SK-N-SH (cell line): ENCODE results near the gene SCN1B. TPM values are rescaled to one million over a fixed set of nuclear protein-coding genes. Genes with fewer than 3 reads are reported as not detected.

Experiments
- CTCF ChIA-PET: fragments of 300-600, 350-600 bp; formaldehyde crosslinking; extraction: SDS; loops from one replicate; lab custom pipeline; 2021; lab: Yijun Ruan, JAX
- POLR2A ChIA-PET: fragments of 350-600 bp; sonication (Branson Sonifier 250); formaldehyde crosslinking; extraction: SDS; loops from one replicate; lab custom pipeline; 2020; ENCODE audit warnings: antibody characterized with exemption, inconsistent platforms; lab: Yijun Ruan, JAX
- DNase-seq: peaks from one replicate; pipeline ENCODE4 v3.0.0; 2012
- H2AFZ ChIP-seq: fragments of 200-600 bp; sonication (generic); 2 replicates; pipeline ENCODE4 v1.8.1; 2016; ENCODE audit warnings: antibody characterized with exemption, mild to moderate bottlenecking, low read depth
- H3F3A ChIP-seq: fragments of 200-600 bp; sonication (generic); replicated peaks from 2 replicates; pipeline ENCODE3; 2016; ENCODE audit warnings: antibody characterized with exemption, mild to moderate bottlenecking; ENCODE audit not compliant: insufficient read depth
- H3K27ac ChIP-seq, 2 experiments: fragments of 200-500 bp in 1 of 2; fragments of 200-600 bp in 1 of 2; sonication (Bioruptor generic) in 1 of 2; sonication (generic), shearing (Covaris generic) in 1 of 2; 2 replicates each; pipeline versions ENCODE4 v1.5.1 to v1.6.1; 2014 to 2016; ENCODE audit warnings: low read depth in 2 of 2, inconsistent platforms in 1 of 2, low read length in 1 of 2, mild to moderate bottlenecking in 1 of 2, mixed read lengths in 1 of 2
- H3K27me3 ChIP-seq: fragments of 200-600 bp; sonication (generic), shearing (Covaris generic); 2 replicates; pipeline ENCODE4 v1.6.1; 2016; ENCODE audit warnings: mixed run types; ENCODE audit not compliant: insufficient read depth
- H3K36me3 ChIP-seq, 2 experiments: fragments of 200-500 bp in 1 of 2; fragments of 200-600 bp in 1 of 2; sonication (Bioruptor generic) in 1 of 2; sonication (generic) in 1 of 2; replicated peaks in 1 of 2; 2 replicates each; pipeline versions ENCODE3 to v1.5.1; 2014 to 2016; ENCODE audit warnings: low read length in 1 of 2, mild to moderate bottlenecking in 1 of 2; ENCODE audit not compliant: insufficient read depth in 2 of 2, control insufficient read depth in 1 of 2
- H3K4me1 ChIP-seq, 2 experiments: fragments of 200-500 bp in 1 of 2; fragments of 200-600 bp in 1 of 2; sonication (Bioruptor generic) in 1 of 2; sonication (generic), shearing (Covaris generic) in 1 of 2; 2 replicates each; pipeline versions ENCODE4 v1.5.1 to v1.6.1; 2014 to 2016; ENCODE audit warnings: low read depth in 1 of 2, low read length in 1 of 2, mixed run types in 1 of 2; ENCODE audit not compliant: insufficient read depth in 2 of 2, control insufficient read depth in 1 of 2
- H3K4me2 ChIP-seq: fragments of 200-600 bp; sonication (generic), shearing (Covaris generic); 2 replicates; pipeline ENCODE4 v1.6.1; 2017; ENCODE audit warnings: mixed run types
- H3K4me3 ChIP-seq, 2 experiments: fragments of 200-500 bp in 1 of 2; fragments of 200-600 bp in 1 of 2; sonication (Bioruptor generic) in 1 of 2; sonication (generic), shearing (Covaris generic) in 1 of 2; 2 replicates each; pipeline versions ENCODE4 v1.5.1 to v1.8.1; 2014 to 2016; ENCODE audit warnings: low read depth in 2 of 2, inconsistent platforms in 1 of 2, low read length in 1 of 2, mild to moderate bottlenecking in 1 of 2, mixed read lengths in 1 of 2, moderate library complexity in 1 of 2
- H3K79me2 ChIP-seq: fragments of 200-600 bp; sonication (generic); 2 replicates; pipeline ENCODE4 v1.8.1; 2017; ENCODE audit warnings: mild to moderate bottlenecking; ENCODE audit not compliant: insufficient read depth
- H3K9ac ChIP-seq: fragments of 200-600 bp; sonication (generic); 2 replicates; pipeline ENCODE4 v1.6.1; 2017; ENCODE audit warnings: mixed run types
- H3K9me2 ChIP-seq: fragments of 200-600 bp; sonication (generic); 2 replicates; pipeline ENCODE4 v1.6.1; 2017; ENCODE audit warnings: mixed run types
- H3K9me3 ChIP-seq: fragments of 200-600 bp; sonication (generic); 2 replicates; pipeline ENCODE4 v1.6.1; 2017; ENCODE audit warnings: mixed run types, mild to moderate bottlenecking, moderate library complexity
- H4K20me1 ChIP-seq: fragments of 200-600 bp; sonication (generic); 2 replicates; pipeline ENCODE4 v1.6.1; 2017; ENCODE audit warnings: mild to moderate bottlenecking, mixed run types; ENCODE audit not compliant: insufficient read depth
- ELF1 ChIP-seq: IDR thresholded peaks from 2 replicates; pipeline ENCODE4 v1.4.0; 2012
- EZH2phosphoT487 ChIP-seq: fragments of 200-600 bp; sonication (generic); IDR thresholded peaks from 2 replicates; pipeline ENCODE4 v1.6.1; 2017; ENCODE audit warnings: low read depth, mixed run types, mild to moderate bottlenecking, antibody characterized with exemption, moderate library complexity, borderline replicate concordance
- FOXM1 ChIP-seq: IDR thresholded peaks from 2 replicates; pipeline ENCODE4 v1.4.0; 2012; ENCODE audit warnings: low read depth, mild to moderate bottlenecking
- GABPA ChIP-seq: IDR thresholded peaks from 2 replicates; pipeline ENCODE4 v1.4.0; 2012; ENCODE audit warnings: low read depth, mild to moderate bottlenecking
- JUND ChIP-seq: IDR thresholded peaks from 2 replicates; pipeline ENCODE4 v1.4.0; 2012
- MEF2A ChIP-seq: IDR thresholded peaks from 2 replicates; pipeline ENCODE4 v1.4.0; 2012; ENCODE audit warnings: low read depth, borderline replicate concordance
- NFIC ChIP-seq: IDR thresholded peaks from 2 replicates; pipeline ENCODE4 v1.4.0; 2012; ENCODE audit warnings: borderline replicate concordance
- NRF1 ChIP-seq: IDR thresholded peaks from 2 replicates; pipeline ENCODE4 v1.6.1; 2012; ENCODE audit warnings: low read depth, mild to moderate bottlenecking, low read length
- POLR2AphosphoS5 ChIP-seq: IDR thresholded peaks from 2 replicates; pipeline ENCODE4 v1.6.1; 2012; ENCODE audit warnings: low read depth, low read length
- RAD21 ChIP-seq: IDR thresholded peaks from 2 replicates; pipeline ENCODE4 v1.6.1; 2012; ENCODE audit warnings: mild to moderate bottlenecking, low read length
- RFX5 ChIP-seq: IDR thresholded peaks from 2 replicates; pipeline ENCODE4 v1.6.1; 2012; ENCODE audit warnings: mild to moderate bottlenecking, improper control_type of control experiment, low read length
- TAF1 ChIP-seq: IDR thresholded peaks from 2 replicates; pipeline ENCODE4 v1.6.1; 2012; ENCODE audit warnings: low read depth, mild to moderate bottlenecking, low read length, moderate library complexity, borderline replicate concordance
- TCF12 ChIP-seq: IDR thresholded peaks from 2 replicates; pipeline ENCODE4 v1.4.0; 2012
- YY1 ChIP-seq: IDR thresholded peaks from 2 replicates; pipeline ENCODE4 v1.4.0; 2012; ENCODE audit warnings: low read depth, mild to moderate bottlenecking
- ZBTB33 ChIP-seq: IDR thresholded peaks from 2 replicates; pipeline ENCODE4 v1.4.0; 2012; ENCODE audit warnings: low read depth, borderline replicate concordance
- WGBS: methylation state at CpG from one replicate; pipeline ENCODE4 v1.1.6; 2017; ENCODE audit warnings: low lambda C conversion rate; 5-methylcytosine and 5-hydroxymethylcytosine counted together
- polyA plus RNA-seq, 3 experiments: library from polyadenylated mRNA; depleted of rRNA; stranded (reverse); fragments of >200 nt; gene quantifications; 2 replicates each; pipeline ENCODE4 v1.2.3, GENCODE V29; 2012
- TF ChIP-seq, protein P1 (sequence below): IDR thresholded peaks from 2 replicates; pipeline ENCODE4; 2012
- TF ChIP-seq, protein P2 (sequence below): fragments of 150-350 bp; IDR thresholded peaks from 2 replicates; pipeline ENCODE4 v1.6.1; 2017; ENCODE audit warnings: antibody characterized with exemption, low read length, low read depth, borderline replicate concordance
- TF ChIP-seq, protein P3 (sequence below): fragments of 150-350 bp; IDR thresholded peaks from 2 replicates; pipeline ENCODE4 v1.6.1; 2016; ENCODE audit warnings: mild to moderate bottlenecking, low read depth, low read length

Gene SCN1B
- polyA plus RNA-seq, 1 of the 3 experiments (the other 2 are of a cell fraction) = 10.5 TPM

GRCh38 chr19:35042954-35043604 lies 12.8 kb downstream of the SCN1B start:
- Histone ChIP-seq H3K4me2 (no peak overlapping the region), H2AFZ (no peak overlapping the region), H3K36me3 (no peaks in the 10 kb centered on the region), H3K4me1 (no peaks in the 10 kb centered on the region), H3K9me3 (no peaks in the 10 kb centered on the region), H3K9ac (no peak overlapping the region), H4K20me1 (no peaks in the 10 kb centered on the region), H3F3A (no peaks in the 10 kb centered on the region), H3K27me3 (no peaks in the 10 kb centered on the region), H3K9me2 (no peaks in the 10 kb centered on the region), H3K79me2 (no peaks in the 10 kb centered on the region), H3K27ac (no peak overlapping the region), H3K4me3 (no peak overlapping the region)
- POLR2A ChIA-PET = no interaction called here
- CTCF ChIA-PET = interaction anchor here (0.6 to 5.2 kb wide), 16 partner anchors 11 to 205 kb away, joined by 3 to 86 read pairs (median 8); partner anchors contain the start of genes FXYD7 and SCN1B
- 69% methylated on average over 13 of the region's 14 CpGs for WGBS
- DNase-seq = no peak
- TF ChIP-seq, protein P1, sequence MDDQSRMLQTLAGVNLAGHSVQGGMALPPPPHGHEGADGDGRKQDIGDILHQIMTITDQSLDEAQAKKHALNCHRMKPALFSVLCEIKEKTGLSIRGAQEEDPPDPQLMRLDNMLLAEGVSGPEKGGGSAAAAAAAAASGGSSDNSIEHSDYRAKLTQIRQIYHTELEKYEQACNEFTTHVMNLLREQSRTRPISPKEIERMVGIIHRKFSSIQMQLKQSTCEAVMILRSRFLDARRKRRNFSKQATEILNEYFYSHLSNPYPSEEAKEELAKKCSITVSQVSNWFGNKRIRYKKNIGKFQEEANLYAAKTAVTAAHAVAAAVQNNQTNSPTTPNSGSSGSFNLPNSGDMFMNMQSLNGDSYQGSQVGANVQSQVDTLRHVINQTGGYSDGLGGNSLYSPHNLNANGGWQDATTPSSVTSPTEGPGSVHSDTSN = no peak
- TF ChIP-seq, protein P2, sequence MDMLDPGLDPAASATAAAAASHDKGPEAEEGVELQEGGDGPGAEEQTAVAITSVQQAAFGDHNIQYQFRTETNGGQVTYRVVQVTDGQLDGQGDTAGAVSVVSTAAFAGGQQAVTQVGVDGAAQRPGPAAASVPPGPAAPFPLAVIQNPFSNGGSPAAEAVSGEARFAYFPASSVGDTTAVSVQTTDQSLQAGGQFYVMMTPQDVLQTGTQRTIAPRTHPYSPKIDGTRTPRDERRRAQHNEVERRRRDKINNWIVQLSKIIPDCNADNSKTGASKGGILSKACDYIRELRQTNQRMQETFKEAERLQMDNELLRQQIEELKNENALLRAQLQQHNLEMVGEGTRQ = no peak
- TF ChIP-seq NRF1 (no peak), TCF12 (no peak), RAD21 (no peak)

GRCh38 chr19:35043906-35044305 lies 13.6 kb downstream of the SCN1B start:
- Histone ChIP-seq H3K36me3 (no peaks in the 10 kb centered on the region), H3K4me2 (no peak overlapping the region), H3K27me3 (no peaks in the 10 kb centered on the region), H4K20me1 (no peaks in the 10 kb centered on the region), H3K27ac (no peak overlapping the region), H3K79me2 (no peaks in the 10 kb centered on the region), H3K4me1 (peaks cover 0 to 2% of the 10 kb centered on the region in 2 experiments; a peak in 1 of 4 replicates), H3K9me3 (no peaks in the 10 kb centered on the region), H3K9me2 (no peaks in the 10 kb centered on the region), H3F3A (no peaks in the 10 kb centered on the region), H3K9ac (no peak overlapping the region), H2AFZ (no peak overlapping the region), H3K4me3 (no peak overlapping the region; a peak in 1 of 4 replicates)
- WGBS = 51% methylated on average over 11 of the region's 14 CpGs
- POLR2A ChIA-PET = no interaction called here
- no peak for DNase-seq
- CTCF ChIA-PET = interaction anchor here (0.6 to 5.2 kb wide), 50 partner anchors 12 to 697 kb away, joined by 3 to 86 read pairs (median 5); partner anchors contain the start of genes FXYD3, FXYD7, LGI4 and SCN1B
- TF ChIP-seq JUND = no peak
- no peak for TF ChIP-seq FOXM1
- TF ChIP-seq NRF1 = no peak
- no peak for TF ChIP-seq POLR2AphosphoS5
- TF ChIP-seq TAF1 = no peak
- no peak for TF ChIP-seq ZBTB33
- TF ChIP-seq, protein P1 = no peak
- no peak for TF ChIP-seq MEF2A
- no peak for TF ChIP-seq YY1
- no peak for TF ChIP-seq GABPA
- no peak for TF ChIP-seq EZH2phosphoT487
- TF ChIP-seq ELF1 = no peak
- TF ChIP-seq, protein P3, sequence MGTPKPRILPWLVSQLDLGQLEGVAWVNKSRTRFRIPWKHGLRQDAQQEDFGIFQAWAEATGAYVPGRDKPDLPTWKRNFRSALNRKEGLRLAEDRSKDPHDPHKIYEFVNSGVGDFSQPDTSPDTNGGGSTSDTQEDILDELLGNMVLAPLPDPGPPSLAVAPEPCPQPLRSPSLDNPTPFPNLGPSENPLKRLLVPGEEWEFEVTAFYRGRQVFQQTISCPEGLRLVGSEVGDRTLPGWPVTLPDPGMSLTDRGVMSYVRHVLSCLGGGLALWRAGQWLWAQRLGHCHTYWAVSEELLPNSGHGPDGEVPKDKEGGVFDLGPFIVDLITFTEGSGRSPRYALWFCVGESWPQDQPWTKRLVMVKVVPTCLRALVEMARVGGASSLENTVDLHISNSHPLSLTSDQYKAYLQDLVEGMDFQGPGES = no peak
- TF ChIP-seq TCF12 = no peak
- TF ChIP-seq RFX5 = no peak
- no peak for TF ChIP-seq NFIC
- no peak for TF ChIP-seq RAD21
